Activated T-helper 1 cell treated with anti-CD3 and anti-CD28 coated beads, Interleukin-2, amount 50 U/mL, for 16 hours (primary cell): ENCODE measurements around the gene OTUB1.

Source experiments
- DNase-seq, 2 donors: peaks; one replicate each; pipeline ENCODE4 v3.0.0-alpha.2; 2020; ENCODE audit warnings: low read depth in 1 of 2, low spot score in 1 of 2

The OTUB1 gene

GRCh38 chr11:64022125-64022784 is 36.0 kb downstream of the OTUB1 start:
- no peak for DNase-seq

GRCh38 chr11:64023712-64024710 is 37.8 kb downstream of the OTUB1 start:
- no peak for DNase-seq

GRCh38 chr11:64025205-64025604 is 39.0 kb downstream of the OTUB1 start:
- no peak for DNase-seq

- DNase-seq = no peak
Observed at GRCh38 chr11:64026575-64027205, 40.5 kb downstream of the OTUB1 start.

GRCh38 chr11:64027651-64028397 is 41.6 kb downstream of the OTUB1 start:
- no peak for DNase-seq

GRCh38 chr11:64028398-64029115 is 42.3 kb downstream of the OTUB1 start:
- no peak for DNase-seq

GRCh38 chr11:64029773-64030172 is 43.5 kb downstream of the OTUB1 start:
- no peak for DNase-seq

GRCh38 chr11:64031001-64031400 is 44.8 kb downstream of the OTUB1 start:
- DNase-seq = no peak

- DNase-seq = no peak
Observed at GRCh38 chr11:64032050-64032449, 45.8 kb downstream of the OTUB1 start.

GRCh38 chr11:64034411-64034811 is 48.2 kb downstream of the OTUB1 start:
- no peak for DNase-seq

GRCh38 chr11:64035081-64035524 is 48.9 kb downstream of the OTUB1 start:
- DNase-seq = no peak

GRCh38 chr11:64035576-64035975 is 49.3 kb downstream of the OTUB1 start, which contains the start of gene FLRT1:
TSS of gene FLRT1 (plus strand) at chr11:64035931. CDS start at chr11:64116268, 80,337 bp downstream.
- no peak for DNase-seq

GRCh38 chr11:64036087-64037026 is 50.1 kb downstream of the OTUB1 start:
- no peak for DNase-seq

GRCh38 chr11:64037027-64037634 is 50.9 kb downstream of the OTUB1 start:
- DNase-seq = no peak

GRCh38 chr11:64038500-64038899 is 52.3 kb downstream of the OTUB1 start:
- no peak for DNase-seq

GRCh38 chr11:64039012-64039665 is 52.9 kb downstream of the OTUB1 start:
- DNase-seq = no peak

GRCh38 chr11:64040684-64041322 is 54.6 kb downstream of the OTUB1 start:
- no peak for DNase-seq

- DNase-seq = no peak
Observed at GRCh38 chr11:64041846-64042245, 55.6 kb downstream of the OTUB1 start.
